HG02642 (cell line): ENCODE measurements around the gene CD74.
"Not testable (repeated sequence)": the region's sequence is repeated elsewhere in the genome, so short reads cannot be mapped to it uniquely, and the experiment has no call there.

Experiments
- ATAC-seq: cut with Tn5 transposase; IDR thresholded peaks from one replicate; pipeline ENCODE4 v1.9.1; 2021; ENCODE audit warnings: mild to moderate bottlenecking; ENCODE audit not compliant: unreplicated experiment, poor library complexity

CD74 gene

DNA sequence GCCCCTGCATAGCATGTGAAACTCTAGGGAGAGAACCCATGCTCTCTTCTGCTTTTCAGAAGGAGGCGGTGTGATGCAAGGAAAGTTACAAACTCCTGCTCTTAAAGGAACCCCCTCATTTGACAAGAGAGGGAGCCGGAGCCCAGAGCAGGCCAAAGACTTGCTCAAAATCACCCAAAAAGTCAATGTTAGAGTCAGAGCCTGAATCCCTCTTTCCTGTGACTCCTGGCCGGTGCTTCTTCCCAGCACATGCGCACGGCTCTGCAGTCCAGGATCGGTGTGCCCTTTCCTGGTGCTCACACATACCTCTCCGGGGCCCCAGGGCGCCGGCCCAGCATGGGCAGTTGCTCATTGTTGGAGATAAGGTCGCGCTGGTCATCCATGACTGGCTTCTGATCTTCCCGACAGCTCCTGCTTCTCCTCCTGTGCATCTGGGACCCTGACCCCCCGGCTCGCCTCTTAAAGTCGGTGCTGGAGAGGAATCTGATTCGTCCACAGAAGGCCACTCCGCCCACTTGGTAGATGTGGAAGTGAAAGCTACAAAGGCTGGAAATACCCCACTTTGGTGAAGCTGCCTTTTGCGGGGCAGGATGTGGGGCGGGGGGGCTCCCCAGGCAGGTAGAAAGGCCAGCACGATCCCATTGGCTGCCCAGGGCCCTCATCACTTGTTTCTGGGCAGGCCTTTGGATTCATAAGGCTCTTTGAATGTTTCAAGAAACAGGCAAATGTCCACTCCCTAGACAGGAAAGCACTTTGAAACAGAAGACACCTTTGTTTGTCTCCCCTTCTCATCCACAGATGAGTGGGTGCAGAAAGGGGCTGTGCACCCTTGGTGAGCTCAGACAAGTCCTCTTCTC lies at the start of gene CD74:
Gene CD74, minus strand, starts transcription at position 592 of the 857 bp plus-strand sequence. Its CDS starts 161 bp downstream, at position 431.
- ATAC-seq: peak; percentile 79

DNA sequence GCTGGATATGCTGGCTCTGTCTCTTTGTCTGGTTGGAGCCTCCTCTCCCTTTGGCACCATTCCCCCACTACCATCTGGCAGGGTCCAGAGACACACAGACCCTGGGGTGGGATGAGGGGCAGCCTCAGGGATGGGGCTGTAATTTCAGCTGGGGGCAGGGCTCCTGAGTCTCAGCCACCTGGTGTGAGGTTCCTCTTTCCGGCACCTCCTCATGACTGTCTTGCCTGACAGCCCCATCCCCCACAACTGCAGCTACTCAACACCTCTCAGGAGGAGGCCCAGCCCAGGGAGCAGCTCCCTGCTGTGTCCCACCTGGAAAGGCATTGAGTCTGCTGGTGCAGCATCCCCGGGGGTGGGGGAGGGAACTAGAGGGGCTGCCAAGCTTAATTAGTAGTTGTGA lies 48.5 kb upstream of the CD74 start:
- peak; percentile 72 for ATAC-seq

DNA sequence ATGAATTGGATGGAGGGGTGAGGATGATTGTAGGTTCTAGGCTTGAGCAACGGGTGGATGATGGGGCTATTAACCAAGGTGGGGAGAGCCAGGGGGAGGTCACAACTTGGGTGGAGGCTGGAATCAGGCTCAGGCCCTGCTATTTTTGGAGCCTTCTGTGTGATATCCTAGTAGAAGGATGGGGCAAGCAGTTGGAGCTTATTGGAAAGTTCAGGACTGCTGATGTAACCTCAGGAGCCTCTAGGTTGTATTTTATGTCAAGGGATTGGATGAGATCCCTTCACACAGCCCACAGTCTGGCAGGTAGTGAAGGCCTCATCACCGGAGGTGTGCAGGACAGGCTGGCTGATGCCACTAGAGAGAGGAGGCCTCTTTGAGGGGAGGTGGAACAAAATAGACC lies 48.1 kb upstream of the CD74 start:
- no peak for ATAC-seq

DNA sequence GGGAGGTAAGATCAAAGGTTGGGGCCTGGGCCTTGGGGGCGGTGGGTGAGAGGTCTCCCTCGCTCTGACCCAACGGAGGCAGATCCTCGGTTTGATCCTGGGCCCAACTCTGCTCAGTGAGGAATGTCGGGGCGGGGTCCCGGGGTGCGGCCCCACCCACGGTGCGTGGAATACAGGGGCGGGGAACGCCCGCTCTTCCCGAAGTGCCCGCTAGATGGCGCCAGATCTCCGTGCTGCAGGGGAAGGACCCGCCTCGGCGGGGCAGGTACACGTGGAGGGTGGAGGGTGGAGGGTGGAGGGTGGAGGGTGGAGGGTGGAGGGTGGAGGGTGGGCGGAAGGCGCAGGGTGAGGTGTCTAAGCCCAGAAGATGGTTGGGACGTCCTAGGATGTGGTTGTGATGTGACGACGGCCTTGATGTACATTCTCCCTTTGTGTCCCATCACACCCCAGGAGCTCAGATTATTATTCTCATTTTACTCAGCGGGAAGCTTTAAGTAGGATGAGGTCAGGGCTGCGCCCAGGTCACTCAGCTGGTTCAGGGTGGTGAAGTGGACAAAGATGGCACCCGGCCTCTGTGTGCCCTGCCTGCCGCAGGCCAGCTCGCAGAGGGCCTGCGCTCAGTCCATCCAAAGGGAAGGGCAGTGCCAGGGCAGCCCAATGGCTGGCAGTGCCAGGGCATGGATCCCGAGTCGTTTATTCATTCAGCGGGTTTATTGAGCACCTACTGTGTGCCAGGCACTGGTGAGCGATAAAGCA lies 46.3 kb upstream of the CD74 start:
- peak; percentile 80 for ATAC-seq

DNA sequence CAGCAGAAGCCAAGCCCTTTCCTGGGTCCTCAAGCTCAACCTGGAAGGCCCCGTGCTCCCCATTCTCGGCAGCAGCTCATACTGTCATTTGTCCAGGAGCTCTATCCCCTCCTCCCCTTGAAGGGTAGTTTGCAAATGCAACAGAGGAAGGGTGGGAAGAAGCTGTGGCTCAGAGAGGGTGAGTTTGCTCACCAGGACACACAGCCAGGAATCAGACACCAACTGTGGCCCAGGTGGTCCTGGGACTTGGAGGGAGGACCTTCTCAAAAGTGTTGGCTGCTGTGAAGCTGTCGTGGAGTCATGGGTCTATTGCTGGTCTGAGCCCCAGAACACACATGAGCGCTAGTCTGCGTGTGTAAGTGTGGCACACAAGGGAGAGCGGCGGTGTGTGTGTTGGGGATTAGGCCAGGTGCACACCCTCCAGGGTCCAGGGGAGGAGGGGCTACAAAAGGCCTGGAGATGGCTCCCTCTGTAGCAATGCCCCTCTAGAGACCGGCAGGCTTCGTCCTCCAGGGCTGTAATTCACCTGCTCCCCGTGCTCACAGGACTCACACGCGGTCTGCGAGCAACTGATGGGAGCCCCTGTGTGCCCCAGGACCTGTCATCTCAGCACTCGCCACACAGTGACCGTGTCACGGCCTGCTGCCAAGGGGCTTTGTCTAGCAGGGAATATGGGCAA lies 45.0 kb upstream of the CD74 start:
- ATAC-seq: no peak

DNA sequence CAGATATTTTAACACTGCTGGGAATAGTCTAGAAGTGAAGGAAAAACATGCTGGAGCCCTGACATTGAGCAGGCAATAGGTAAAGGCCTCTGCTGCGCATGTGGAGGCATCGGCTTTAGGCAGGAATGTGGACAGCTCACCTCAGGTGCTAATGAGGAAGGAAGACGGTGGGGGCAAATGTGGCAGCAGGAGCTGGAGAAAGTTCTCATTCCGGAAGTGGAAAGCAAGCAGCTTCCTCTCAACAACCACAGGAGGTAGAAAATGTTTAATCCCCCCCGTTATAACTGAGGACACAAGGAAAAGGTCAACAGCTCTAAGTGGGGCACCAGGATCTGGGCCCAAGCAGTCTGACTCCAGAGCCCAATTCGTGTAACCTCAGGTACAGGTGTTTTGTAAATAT lies 44.4 kb upstream of the CD74 start:
- no peak for ATAC-seq

DNA sequence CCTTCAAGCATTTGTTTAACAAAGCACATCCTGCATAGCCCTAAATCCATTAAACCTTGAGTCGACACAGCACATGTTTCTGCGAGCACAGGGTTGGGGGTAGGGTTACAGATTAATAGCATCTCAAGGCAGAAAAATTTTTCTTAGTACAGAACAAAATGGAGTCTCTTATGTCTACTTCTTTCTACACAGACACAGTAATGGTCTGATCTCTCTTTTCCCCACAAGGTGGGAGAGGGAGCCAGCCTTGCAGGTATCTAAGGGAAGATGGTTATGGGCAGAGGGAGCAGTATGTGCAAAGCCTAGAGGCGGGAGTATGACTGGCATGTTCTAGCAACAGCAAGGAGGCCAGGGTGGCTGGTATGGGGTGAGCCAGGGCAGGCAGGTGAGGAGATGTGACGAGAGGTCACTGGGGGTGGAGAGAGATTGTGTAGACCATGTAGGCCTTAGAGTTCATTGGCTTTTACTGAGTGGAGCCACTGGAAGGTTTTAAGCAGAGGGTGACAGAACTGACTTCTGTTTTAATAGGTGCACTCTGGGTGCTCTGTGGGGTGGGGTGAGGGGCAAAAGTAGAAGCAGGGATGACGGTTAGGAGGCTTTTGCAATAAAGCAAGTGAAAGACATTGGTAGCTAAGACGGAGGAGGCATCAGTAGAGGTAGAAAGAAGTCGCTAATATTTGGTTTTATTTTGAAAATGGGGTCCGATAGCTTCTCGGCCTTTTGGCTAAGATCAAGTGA lies 42.0 kb upstream of the CD74 start:
- ATAC-seq: no peak

DNA sequence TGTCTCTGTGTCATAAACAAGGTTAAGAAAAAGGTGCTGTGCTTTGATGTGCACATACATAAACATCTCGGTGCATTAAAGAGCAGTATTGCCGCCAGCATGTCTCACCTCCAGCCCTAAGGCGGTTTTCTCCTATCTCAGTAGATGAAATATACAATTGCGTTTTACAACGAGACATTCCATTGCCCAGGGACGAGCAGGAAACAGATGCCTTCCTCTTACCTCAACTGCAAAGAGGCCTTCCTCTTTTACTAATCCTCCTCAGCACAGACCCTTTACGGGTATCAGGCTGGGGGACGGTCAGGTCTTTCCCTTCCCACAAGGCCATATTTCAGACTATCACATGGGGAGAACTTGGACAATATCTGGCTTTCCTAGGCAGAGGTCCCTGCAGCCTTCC lies 41.3 kb upstream of the CD74 start:
- ATAC-seq: not testable (repeated sequence)

DNA sequence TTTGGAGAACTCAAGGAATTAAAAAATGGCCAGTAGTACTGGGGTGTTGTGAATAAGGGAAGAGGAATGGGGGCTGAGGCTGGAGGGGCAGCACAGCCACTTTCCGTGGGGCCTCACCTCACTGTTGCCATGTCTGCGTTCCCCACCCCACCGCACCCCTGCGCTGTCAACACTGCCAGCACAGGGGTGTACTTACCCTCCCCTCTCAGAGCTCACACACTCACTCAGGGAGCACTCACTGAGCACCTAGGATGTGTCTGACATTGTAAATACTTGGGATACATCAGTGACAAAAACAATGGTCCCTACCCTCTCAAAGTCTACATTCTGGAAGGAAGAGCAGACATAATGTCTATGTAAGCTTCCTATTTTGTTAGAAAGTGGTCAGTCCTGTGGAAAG lies 40.2 kb upstream of the CD74 start:
- no peak for ATAC-seq

DNA sequence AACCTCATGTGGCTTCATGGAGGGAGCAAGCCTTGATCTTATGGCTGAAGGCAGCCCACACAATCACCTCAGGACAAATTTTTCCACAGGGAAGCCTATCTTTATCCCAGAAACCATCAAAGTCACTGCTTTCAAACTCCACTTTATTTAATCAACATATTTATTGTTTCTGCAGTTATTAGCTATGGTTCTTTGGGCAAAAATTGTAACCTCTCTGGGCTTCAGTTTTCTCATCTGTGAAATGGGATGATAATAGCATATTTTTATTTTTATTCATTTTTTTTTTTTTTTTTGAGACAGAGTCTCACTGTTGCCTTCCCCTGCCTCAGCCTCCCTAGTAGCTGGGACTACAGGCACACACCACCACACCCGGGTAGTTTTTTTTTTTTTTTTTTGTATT lies 38.9 kb upstream of the CD74 start:
- no peak for ATAC-seq

DNA sequence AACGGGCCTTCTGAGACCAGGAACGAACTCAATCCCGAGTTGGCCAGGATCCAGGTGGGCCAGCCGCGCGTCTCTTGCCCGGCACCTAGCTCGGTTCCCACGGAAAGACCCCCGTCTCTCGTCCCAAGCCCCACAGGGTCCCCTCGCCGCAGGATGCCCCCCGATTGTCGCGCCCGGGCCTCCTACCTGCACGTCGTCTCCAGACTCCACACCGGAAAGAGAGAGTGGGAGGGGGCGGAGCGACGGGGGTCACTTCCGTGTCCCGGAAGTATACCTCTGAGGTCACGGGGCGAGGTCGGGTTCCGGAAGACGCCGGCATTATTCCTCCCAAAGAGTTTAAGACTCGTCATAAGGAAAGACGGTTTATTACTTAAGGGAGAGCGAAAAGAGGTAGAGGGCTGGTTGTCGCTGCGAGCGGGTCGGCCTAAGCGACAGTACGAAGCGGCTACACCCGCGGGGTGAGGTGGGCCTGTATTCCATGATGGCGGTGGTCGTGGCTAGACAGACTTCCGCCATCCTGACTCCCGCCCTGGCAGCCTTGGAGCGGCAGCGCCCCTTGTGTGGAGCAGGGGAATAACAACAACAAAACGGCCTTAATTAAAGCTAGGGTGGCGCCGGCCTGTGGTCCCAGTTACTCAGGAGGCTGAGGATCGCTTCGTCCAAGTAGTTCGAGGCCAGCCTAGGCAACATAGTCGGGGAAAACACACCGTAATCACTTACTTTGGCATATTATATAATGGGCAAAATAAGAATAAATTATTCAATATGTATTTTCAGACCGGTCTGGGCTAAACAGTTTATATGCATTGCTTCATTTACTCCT lies 37.0 kb upstream of the CD74 start, which contains the start of gene RPS14:
Gene RPS14, minus strand, starts transcription at position 223 of the 823 bp plus-strand sequence. CDS start 2,006 bp downstream, outside the sequence.
- peak; percentile 95 for ATAC-seq

DNA sequence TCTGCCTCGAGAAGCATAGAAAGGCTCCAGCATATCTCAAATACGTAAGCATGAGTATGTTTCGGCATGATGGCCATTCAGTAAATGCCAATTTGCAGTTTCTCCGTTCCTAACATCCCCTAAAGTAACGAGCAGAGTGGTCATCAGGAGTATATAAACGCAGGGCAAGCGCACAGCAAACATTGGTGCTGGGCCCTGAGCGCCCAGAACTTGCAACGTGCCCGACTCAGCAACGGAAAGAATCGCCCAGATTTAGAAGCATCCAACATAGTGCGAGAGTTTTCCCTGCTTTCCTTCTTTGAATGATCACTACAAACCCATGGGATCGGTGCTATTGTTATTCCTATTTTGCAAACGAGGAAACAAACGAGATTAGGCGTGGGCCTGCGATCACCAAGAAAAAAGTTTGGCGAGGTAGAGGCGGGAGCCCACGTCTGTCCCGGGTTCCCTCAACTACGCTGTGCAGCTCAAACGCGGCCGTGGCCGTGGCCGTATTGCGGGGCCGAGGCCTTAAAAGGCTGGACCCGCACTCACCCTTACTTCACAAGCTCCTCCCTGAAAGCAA lies 36.3 kb upstream of the CD74 start:
- ATAC-seq: peak; percentile 40

DNA sequence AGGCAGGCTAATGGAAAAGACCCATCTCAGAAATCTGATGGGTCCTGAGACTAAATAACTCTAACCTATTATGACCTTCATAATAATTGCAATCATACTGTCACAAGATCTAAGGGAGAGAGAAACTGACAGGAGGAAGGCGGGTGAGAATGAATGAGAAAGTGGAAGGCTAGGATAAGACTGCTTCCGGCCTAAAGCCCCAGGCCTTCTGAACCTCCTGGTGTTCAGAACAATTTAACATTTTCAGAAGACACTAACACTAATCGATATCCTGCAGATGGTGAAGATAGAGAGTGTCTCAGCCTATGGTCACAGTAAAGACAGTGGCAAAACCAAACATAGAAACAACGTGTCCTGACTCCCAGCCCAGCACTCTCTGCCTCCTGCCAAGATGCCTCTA lies 35.6 kb upstream of the CD74 start:
- ATAC-seq: no peak

DNA sequence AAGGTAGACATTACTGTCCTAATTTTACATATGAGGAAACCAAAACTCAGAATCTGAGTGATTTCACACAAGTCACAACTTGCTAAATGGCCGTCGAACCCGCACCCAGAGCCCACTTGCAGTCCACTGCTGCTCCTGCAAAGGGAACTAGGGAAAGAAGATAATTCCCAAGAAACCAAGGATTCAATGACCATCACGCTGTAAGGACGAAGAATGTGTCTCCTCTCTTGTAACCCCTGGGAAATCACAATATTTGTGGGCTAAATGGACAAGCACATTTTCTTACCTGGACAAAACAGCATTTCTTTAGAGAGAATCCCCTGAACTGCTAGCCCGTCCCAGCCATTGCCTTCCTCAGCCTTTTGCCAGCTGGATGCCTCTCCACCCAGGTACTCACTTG lies 34.5 kb upstream of the CD74 start:
- ATAC-seq: no peak

DNA sequence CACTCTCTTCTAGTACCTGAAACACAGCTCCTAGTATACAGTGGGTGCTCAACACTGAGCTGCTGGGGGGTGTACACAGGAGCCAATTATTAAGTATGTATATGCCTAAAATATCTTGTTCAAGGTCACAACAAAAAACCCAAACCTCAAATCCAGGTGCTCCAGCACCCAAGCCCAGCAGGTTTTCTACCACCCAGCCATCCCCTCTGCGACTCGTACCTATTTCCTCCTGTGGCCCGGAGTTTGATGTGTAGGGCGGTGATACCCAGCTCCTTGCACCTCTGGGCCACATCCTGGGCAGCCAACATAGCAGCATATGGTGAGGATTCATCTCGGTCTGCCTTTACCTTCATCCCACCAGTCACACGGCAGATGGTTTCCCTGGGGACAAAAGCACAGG lies 33.9 kb upstream of the CD74 start:
- ATAC-seq: no peak

DNA sequence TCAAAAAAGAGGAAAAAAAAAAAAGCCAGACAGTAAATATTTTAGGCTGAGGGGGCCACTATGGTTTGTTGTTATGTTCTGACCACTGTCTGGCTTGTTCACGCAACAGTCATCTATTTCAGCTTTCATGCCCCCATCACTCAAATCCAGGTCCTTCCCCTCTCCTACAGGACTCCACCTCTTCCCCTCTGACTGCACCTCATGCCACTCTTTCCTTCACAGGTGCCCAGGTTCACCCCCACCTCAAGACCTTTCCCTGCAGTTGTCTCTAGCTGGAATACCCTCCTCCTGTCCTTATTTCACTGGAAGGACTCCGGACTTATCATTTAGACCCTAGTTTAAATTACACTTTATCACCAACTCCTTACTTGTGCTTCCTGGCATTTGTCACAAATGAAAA lies 33.4 kb upstream of the CD74 start:
- ATAC-seq: no peak

DNA sequence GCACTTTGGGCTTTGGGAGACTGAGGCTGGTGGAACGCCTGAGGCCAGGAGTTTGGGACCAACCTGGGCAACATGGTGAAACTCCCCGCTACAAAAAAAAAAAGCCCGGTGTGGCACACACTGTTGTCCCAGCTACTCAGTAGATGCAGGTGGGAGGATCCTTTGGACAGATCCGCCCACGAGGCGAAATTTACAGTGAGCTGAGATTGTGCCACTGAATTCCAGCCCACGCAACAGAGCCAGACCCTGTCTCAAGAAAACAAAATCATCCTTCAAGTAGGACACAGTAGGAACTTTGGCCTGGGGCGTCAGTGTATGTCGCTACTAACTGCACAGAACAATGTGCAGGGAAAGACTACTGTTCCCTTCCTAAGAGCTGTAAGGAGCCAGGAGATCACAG lies 32.1 kb upstream of the CD74 start:
- no peak for ATAC-seq

DNA sequence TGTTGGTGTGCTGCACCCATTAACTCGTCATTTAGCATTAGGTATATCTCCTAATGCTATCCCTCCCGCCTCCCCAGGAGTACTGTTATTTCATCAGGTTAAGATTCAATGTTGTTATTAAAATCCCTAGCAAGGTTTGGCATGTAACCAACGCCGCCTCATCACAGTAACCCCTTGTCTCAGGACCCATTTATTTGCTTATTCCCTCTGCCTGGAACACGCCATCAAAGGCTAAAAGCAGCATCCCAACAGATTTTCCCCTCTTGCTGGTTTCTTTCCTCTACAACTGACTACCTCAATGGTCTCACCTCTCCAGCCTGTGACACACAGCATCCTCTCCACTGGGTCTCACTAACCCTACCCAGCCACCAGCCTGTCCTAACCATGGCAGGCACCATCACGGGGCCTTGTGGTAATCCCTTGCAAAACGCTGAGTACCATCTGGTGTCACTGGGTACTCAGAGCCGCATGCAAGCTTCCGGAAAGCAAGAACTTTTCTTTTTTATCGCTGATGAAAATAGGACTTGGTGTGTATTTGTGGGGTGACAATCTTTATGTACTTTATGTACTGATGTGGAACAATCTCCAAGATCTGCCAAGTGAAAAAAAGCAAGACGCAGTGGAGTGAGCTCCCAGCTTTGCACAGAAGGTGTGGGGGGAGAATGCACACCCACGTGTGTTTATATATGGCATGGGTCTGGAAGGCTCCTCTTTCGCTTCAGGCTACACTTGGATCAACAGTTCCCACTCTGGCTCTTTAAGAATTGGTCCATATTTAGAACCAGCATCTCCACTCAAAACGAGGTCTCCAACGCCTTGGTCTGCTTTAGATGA lies 30.7 kb upstream of the CD74 start:
- ATAC-seq: no peak
